ENCODE measurements around the gene FAM98C.
A peak's percentile ranks its signal among the peaks of the same experiment; 100 is the strongest.

The FAM98C gene

DNA sequence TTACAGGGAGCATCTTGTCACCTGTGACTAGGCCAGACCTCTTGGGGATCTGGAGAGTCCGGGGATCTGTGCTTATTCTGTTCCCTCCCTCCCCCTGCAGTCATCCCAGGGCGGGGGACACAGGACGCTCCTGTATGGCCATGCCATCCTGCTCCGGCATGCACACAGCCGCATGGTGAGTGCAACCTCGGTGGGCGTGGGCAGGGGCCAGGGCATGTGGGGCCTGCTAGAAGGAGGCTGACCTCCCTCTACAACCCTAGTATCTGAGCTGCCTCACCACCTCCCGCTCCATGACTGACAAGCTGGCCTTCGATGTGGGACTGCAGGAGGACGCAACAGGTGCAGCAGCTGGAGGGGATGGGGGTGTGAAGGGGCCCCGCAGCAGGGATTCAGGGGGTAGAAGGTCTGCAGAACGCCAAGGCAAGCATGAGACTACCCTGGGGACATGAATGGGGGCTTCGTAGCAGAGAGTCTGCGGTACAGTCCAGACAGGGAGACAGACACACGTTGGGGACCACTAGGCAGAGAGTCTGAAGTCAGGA is 40.6 kb downstream of the FAM98C start:
- no peak for DNase-seq (ENCODE audit: low read depth, low spot score)
- no peak overlapping the region for H3K4me3 ChIP-seq (ENCODE audit: low read length)

DNA sequence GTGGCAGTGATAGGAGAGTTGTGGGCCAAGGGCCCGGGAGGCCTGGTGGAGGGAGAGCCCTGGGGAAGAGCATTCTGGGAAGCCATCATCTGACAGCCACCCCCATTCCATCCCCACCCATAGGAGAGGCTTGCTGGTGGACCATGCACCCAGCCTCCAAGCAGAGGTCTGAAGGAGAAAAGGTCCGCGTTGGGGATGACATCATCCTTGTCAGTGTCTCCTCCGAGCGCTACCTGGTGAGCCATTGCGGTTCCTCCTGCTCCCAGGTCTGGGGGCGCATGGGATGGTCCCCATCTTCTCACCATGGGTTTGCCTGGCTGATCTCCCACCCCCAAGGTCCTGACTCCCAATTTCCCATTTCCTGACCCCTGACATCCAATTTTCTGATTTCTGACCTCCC is 41.1 kb downstream of the FAM98C start:
- DNase-seq (ENCODE audit: low read depth, low spot score) = no peak
- H3K4me3 ChIP-seq (ENCODE audit: low read length) = no peak overlapping the region

DNA sequence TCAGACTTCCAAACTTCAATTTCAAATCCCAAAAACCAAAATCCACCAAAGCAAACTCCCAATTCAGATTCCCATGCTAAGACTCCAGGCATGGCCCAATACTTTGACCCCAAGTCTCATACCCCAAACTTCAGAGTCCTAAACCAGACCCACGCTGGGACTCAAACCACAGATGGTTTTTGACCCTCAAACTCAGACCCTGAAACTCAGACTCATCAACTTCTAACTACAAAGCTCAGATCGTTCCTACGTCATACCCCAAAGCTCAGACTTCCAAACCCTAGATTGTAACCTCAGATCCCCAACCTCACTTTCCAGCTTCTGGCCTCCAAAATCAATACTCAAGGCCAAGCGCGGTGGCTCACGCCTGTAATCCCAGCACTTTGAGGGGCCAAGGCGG is 42.5 kb downstream of the FAM98C start:
- DNase-seq (ENCODE audit: low read depth, low spot score) = no peak
- no peak overlapping the region for H3K4me3 ChIP-seq (ENCODE audit: low read length)

DNA sequence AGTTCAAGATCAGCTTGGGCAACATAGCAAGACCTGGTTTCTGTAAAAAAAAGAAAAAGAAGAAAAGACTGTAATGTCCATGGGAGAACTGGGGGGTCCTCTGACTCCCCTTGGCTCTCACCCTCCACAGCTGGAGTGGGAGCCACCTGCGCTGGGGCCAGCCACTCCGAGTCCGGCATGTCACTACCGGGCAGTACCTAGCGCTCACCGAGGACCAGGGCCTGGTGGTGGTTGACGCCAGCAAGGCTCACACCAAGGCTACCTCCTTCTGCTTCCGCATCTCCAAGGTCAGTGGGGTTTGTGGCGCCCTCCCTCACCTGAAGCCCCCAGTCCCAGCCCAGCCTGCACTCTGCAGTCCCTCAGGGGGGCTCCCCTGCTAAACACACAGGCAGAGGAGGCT is 45.3 kb downstream of the FAM98C start:
- no peak for DNase-seq (ENCODE audit: low read depth, low spot score)
- no peak overlapping the region for H3K4me3 ChIP-seq (ENCODE audit: low read length)

DNA sequence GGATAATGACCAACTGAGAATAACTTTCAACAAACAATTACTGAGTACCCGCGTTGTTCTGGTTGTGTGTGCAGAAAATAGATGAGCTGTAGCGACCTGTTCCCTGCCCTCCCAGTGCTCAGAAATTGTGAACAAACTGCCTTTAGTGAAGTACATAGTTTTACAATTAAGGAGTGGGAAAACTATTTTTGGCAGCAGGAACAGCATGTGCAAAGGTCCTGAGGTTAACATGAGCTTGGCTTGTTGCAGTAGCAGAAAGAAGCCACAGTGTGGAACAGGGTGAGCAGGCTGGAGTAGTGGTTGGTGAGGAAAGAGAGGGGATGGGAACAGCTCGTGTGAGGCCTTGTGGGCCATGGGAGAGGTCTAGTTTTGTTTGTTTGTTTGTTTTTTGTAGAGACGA is 46.6 kb downstream of the FAM98C start:
- DNase-seq (ENCODE audit: low read depth, low spot score) = no peak

GRCh38 chr19:38451036-38451435 is 48.1 kb downstream of the FAM98C start:
- H3K4me3 ChIP-seq (ENCODE audit: low read length) = no peak overlapping the region
- no peak for DNase-seq (ENCODE audit: low read depth, low spot score)

More for the DNA sequence above, 46.6 kb downstream of the FAM98C start:
- no peak overlapping the region for H3K4me3 ChIP-seq (ENCODE audit: low read length)

DNA sequence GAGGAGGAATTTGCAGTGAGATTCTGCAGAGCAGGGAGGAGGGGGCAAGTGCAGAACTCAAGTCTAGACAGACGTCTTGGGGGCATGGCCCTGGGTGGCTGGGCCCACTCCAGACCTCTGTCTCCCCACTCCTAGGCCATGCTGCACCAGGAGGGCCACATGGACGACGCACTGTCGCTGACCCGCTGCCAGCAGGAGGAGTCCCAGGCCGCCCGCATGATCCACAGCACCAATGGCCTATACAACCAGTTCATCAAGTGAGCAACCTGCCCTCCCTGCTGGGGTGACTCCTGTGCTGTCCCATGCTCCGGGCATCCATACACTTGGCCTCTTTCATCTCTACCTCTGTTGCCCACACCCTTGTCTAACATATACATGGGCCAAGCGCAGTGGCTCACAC is 48.7 kb downstream of the FAM98C start:
- no peak overlapping the region for H3K4me3 ChIP-seq (ENCODE audit: low read length)
- DNase-seq (ENCODE audit: low read depth, low spot score) = no peak

- DNase-seq (ENCODE audit: low read depth, low spot score) = no peak
Measured at GRCh38 chr19:38452430-38453366, 49.8 kb downstream of the FAM98C start.

DNA sequence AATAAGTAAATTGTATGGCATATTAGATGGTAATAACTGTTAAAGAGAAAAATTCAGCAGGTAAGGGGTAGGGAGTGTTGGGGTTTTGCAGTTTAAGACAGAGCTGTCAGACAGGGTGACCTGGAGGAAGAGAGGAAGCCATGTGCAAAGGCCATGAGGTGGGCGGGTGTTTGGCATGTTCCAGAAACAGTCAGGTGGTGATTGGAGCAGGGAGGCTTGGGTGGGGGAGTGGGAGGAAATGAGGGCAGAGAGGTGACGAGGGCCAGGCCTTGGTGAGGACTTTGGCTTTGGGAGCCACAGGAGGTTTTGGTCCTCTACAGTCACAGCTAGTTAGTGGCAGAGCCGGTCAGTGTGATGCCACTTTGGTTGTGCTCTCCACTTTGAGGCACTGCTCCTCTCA is 50.7 kb downstream of the FAM98C start:
- no peak for DNase-seq (ENCODE audit: low read depth, low spot score)
- H3K4me3 ChIP-seq (ENCODE audit: low read length) = no peak overlapping the region

More at GRCh38 chr19:38452430-38453366, 49.8 kb downstream of the FAM98C start:
- H3K4me3 ChIP-seq (ENCODE audit: low read length) = no peak overlapping the region

DNA sequence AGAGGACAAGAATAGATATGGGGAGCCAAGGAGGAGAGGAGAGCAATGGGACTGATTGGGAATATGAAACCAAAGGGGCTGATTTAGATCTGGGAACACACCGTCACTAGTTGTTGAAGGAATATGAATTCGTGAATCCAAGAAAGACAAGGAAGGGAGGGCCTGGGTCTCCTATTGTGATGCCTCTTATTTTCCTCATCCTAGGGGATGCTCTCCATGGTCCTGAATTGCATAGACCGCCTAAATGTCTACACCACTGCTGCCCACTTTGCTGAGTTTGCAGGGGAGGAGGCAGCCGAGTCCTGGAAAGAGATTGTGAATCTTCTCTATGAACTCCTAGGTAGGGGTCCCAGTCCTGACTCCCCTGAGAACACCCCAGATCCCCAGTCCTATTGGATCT is 52.1 kb downstream of the FAM98C start:
- no peak overlapping the region for H3K4me3 ChIP-seq (ENCODE audit: low read length)
- peak; percentile 17 for DNase-seq (ENCODE audit: low read depth, low spot score)

GRCh38 chr19:38457202-38457601 is 54.3 kb downstream of the FAM98C start:
- H3K4me3 ChIP-seq (ENCODE audit: low read length) = no peak overlapping the region
- no peak for DNase-seq (ENCODE audit: low read depth, low spot score)

GRCh38 chr19:38457690-38458405 is 55.0 kb downstream of the FAM98C start:
- DNase-seq (ENCODE audit: low read depth, low spot score) = no peak
- H3K4me3 ChIP-seq (ENCODE audit: low read length) = no peak overlapping the region

Data from Jurkat, Clone E6-1 (cell line).